ENCODE measurements around the gene SSH2.
"Not testable (repeated sequence)": the region's sequence is repeated elsewhere in the genome, so short reads cannot be mapped to it uniquely, and the experiment has no call there.

The SSH2 gene

GRCh38 chr17:29682054-29682453 is 248.0 kb downstream of the SSH2 start:
- in situ Hi-C loops (cut with MboI; ENCODE audit: low sequenced_read_pairs) = no loop called here

- in situ Hi-C loops (cut with MboI; ENCODE audit: low sequenced_read_pairs) = no loop called here
Measured at GRCh38 chr17:29677824-29678223, 252.2 kb downstream of the SSH2 start.

DNA sequence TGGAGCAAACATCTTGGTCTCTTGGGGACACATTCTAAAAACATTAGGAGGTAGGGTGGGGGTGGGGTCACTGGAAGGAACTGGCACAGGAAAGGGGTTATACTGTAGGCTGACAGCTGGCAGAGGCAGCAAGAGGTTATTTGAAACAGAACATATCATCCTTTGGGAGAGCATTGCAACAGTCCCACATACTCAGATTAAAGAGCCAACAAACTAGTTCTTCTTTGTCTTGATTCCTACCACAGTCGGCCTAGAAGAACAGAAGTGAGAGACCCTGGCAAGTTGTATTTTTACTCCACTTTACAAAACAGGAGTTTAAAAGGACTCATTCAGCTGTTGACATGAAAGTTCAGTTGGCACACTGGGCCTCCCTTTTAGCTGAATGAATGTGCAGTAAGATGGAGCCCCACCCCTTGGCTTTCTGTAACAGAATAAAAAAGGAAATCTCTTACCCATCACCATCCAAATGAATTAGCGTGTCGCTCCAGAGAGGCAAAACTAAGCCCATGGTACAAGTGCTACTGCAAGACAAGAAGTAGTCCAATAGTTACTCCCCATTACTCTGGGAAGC is 252.7 kb downstream of the SSH2 start:
- in situ Hi-C loops (cut with MboI; ENCODE audit: low sequenced_read_pairs) = no loop called here

DNA sequence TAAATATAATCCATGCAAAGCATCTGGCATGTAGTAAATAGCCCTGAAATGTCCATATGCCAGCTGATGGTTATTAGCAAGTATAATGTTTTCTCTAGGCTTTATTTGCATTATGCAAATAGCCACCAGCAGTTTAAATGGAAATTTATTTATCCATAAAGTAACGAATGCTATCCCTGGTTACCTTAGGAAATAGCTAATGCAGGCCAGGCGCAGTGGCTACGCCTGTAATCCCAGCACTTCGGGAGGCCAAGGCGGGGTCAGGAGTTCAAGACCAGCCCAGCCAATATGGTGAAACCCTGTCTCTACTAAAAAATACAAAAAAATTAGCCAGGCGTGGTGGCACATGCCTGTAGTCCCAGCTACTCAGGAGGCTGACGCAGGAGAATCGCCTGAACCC is 254.1 kb downstream of the SSH2 start:
- in situ Hi-C loops (cut with MboI; ENCODE audit: low sequenced_read_pairs) = not testable (repeated sequence)

DNA sequence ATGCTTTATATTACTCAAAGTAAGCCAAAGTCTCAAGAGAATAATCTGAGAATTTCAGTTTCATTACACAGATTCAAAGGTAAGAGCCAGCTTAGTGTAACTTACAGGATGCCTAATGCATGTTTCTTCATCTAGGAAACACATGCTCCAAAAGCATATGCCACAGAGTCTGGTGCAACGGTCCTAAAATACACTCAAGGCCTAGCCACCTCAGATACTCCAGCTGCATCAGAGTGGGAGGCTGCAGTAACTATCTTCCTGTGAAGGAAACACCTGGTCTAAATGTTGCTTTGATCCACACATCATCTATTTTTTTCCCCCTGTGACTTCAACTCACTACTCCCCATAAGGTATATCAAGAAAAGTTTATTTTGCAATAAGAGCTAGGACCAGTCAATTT is 255.7 kb downstream of the SSH2 start:
- in situ Hi-C loops (cut with MboI; ENCODE audit: low sequenced_read_pairs) = no loop called here

GRCh38 chr17:29671661-29672060 is 258.4 kb downstream of the SSH2 start:
- in situ Hi-C loops (cut with MboI; ENCODE audit: low sequenced_read_pairs) = no loop called here

DNA sequence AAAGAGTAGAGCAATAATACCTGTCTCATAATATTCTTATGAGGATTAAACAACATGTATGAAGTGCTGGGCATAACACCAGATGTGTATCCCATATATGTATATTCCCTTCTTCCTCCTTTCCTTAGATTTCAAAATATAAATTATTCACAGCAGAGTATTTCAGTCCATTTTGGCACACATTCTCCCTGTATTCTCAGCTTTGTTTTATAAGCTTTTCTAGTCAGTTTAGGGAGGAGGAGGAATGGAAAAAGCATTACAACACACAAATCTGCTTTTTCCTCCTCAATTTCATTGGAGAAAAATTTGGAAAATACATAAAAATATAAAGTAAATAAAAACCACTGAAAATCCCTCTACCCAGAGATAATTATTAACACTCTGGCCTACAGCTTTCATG is 260.8 kb downstream of the SSH2 start:
- in situ Hi-C loops (cut with MboI; ENCODE audit: low sequenced_read_pairs) = no loop called here

GRCh38 chr17:29667969-29668368 is 262.1 kb downstream of the SSH2 start:
- in situ Hi-C loops (cut with MboI; ENCODE audit: low sequenced_read_pairs) = no loop called here

- in situ Hi-C loops (cut with MboI; ENCODE audit: low sequenced_read_pairs) = no loop called here
Measured at GRCh38 chr17:29665481-29665810, 264.6 kb downstream of the SSH2 start.

DNA sequence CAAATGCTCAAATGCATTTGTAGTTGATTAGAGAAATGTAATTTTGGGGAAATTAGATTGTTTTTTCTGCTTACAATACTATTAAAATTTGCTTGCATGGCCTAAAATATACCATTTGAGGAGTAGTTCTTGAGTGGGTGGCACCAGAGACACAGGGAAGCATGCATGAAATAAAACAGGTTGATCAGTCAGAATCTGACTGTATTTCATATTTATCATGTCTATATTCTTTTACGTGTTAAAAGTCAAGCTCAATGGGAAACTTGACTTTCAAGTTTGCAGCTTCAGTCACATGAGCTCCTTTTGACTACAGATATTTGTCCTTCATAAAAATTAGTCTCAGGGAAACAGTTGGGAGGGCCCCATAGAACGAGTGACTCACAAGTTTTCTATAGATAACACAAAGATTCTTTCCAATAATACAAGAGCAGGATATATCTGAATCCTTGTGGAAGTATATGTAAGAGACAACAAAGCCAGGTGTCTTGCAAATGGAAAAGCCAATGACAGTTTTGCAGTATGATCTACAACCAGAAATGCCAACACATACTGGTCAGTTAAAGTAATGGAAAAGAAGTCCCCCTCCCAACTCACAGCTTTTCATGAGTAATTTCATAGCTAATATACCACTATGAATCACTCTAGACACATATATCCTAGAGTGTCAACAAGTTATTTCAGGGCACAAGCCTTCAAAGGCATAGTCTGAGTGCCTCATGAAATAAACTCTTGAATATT is 265.1 kb downstream of the SSH2 start:
- in situ Hi-C loops (cut with MboI; ENCODE audit: low sequenced_read_pairs) = no loop called here

DNA sequence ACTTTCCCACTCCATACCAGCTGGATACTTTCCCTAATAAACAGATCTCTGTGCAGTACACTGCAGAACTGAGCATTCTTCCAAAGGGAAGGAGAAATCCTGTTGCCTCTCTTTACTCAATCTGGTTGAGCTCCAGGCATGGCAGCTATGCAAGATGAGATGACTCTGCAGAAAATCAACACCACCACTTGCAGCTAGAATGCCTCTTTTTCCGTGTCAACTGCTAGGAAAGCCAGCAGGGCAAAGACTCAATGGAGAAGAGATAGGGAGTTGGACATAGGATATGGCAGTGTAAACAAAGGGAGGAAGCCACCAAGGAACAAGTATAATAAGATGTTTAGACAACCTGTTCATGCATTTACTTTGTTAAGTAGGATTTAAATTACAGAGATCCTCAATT is 266.9 kb downstream of the SSH2 start:
- in situ Hi-C loops (cut with MboI; ENCODE audit: low sequenced_read_pairs) = no loop called here

DNA sequence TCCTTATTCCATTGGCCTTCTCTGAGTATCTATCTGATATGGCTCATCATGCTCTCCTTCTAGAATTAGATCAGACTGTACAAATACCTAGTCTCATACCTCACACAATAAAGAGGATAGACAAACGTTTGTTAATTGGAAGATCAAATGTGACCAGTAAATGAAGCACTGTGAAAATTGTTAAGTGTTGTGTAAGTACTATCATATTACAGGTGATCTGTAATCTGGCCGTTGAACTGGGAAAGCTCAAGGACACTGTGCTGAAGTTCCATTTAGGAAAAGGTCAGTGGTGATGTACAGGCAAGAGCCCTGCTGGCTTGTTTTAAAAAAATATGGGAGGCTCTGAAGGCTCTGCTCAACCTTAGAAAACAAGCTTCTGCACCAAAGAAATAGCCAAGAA is 268.8 kb downstream of the SSH2 start:
- in situ Hi-C loops (cut with MboI; ENCODE audit: low sequenced_read_pairs) = no loop called here

DNA sequence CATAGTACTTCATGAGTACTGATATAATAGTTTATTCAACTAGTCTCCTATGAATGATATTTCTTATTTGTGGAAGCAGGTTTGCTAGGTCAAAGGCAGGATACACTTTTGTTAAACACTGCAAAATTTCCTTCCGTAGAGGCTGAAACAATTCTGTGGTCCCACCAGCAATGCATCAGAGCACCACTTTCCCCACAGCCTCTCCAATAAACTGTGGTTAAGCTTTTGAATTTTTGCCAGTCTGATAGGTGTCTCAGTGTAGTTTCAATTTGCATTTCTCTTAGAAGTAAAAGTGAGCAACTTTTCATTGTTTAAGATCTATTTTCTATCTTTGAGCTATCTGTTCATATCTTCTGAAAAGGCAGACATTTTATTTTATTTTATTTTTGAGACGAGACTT is 270.9 kb downstream of the SSH2 start:
- in situ Hi-C loops (cut with MboI; ENCODE audit: low sequenced_read_pairs) = no loop called here

DNA sequence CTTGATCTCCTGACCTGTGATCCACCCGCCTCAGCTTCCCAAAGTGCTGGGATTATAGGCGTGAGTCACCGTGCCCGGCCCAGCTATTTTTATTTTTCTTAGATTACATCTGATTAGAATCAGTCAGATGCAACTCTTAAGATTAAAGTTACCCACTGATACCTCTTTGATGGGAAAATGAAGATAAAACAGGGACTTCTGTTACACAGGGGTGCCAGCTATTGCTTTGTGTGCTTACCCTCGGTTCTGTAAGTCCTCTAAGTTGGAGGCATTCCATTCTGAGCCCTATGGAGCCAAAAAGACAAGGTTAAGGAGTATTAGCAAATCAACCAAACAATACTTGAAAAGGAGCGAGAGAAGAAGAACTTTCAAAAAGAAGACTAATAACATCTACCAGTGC is 274.7 kb downstream of the SSH2 start:
- in situ Hi-C loops (cut with MboI; ENCODE audit: low sequenced_read_pairs) = no loop called here

GRCh38 chr17:29653995-29654714 is 275.9 kb downstream of the SSH2 start:
- in situ Hi-C loops (cut with MboI; ENCODE audit: low sequenced_read_pairs) = no loop called here

- in situ Hi-C loops (cut with MboI; ENCODE audit: low sequenced_read_pairs) = no loop called here
Measured at GRCh38 chr17:29652976-29653375, 277.1 kb downstream of the SSH2 start.

- in situ Hi-C loops (cut with MboI; ENCODE audit: low sequenced_read_pairs) = not testable (repeated sequence)
Measured at GRCh38 chr17:29651913-29652312, 278.1 kb downstream of the SSH2 start.

DNA sequence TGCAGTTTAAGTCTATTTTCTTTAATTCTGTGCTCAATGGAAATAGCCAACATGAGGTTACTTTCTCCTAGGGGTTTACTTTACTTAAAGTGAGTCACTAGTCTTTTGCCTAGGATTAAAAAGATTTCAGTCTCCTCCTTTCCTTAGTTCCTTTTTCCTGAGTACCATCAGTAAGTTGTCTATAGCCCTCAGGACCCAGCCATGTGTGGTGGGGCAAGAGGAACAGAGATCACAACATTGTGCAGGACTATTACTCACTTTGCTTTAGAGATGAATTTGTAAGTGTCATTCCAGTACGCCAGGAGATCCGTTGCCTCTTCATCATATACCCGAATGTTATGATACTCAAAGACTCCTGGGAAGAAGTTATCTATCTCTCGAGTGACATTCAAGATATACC is 279.6 kb downstream of the SSH2 start:
- in situ Hi-C loops (cut with MboI; ENCODE audit: low sequenced_read_pairs) = no loop called here

DNA sequence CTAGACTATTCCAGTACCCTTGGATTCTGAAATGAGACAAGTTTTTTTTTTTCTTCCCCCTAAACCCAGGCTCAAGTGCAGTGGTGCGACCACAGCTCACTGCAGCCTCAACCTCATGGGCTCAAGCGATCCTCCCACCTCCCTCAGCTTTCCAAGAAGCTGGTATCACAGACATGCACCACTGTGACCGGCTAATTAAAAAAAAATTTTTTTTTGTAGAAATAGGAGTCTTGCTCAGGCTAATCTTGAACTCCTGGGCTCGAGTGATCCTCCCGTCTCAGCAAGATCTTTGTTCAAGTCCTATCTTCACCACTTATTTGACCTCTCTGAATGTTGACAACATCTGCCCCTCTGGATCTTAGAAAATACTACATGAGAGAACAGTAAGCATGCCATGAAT is 280.7 kb downstream of the SSH2 start:
- in situ Hi-C loops (cut with MboI; ENCODE audit: low sequenced_read_pairs) = loop anchor here (10.0 to 25.0 kb wide), 2 partner anchors 135 to 288 kb away; partner anchors contain the start of genes EFCAB5 and SSH2

DNA sequence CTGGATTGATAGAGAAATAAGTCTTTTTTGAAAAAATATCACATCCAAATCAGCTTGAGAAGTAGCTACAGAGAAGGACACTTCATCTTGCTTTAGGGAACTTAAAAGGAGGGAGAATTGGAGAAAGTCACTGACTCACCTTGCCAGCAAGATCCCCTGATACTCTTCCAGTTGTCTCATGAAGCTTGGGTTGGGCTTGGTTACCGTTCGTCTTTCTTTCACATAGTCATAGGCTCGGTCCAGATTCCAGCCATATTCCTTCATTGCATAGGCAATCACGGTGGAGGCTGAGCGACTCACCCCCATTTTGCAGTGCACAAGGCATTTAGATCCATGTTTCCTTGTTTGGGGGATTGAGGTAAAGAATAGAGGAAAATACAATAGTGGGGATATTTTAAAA is 282.0 kb downstream of the SSH2 start:
- in situ Hi-C loops (cut with MboI; ENCODE audit: low sequenced_read_pairs) = loop anchor here (10.0 to 25.0 kb wide), 2 partner anchors 137 to 289 kb away; partner anchors contain the start of genes EFCAB5 and SSH2

DNA sequence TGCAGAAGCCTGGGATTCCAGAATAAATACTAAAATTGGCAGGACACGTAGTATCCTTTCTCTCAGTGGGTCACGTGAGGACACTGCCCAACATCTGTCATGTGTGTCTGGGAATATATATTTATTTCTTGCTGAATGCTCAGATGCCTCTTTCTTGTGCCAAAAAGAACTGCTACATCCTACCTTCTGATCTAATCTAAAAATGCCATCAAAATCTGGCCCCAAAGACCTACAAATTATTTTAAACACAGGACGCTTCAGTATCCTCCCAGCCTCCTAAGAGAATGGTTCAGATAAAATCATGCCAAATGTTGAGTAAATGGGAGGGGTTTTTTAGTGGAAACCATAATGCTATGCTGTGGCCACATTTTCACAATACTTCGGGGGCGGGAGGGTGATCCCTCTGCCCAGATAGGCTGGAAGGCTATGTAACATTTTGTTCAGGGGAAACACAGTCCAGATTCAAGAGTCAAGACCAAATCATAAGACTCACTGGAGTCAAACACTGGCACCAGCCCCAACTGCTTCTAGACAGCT is 284.4 kb downstream of the SSH2 start:
- in situ Hi-C loops (cut with MboI; ENCODE audit: low sequenced_read_pairs) = loop anchor here (10.0 to 25.0 kb wide), 2 partner anchors 139 to 292 kb away; partner anchors contain the start of genes EFCAB5 and SSH2

- in situ Hi-C loops (cut with MboI; ENCODE audit: low sequenced_read_pairs) = loop anchor here (10.0 to 25.0 kb wide), 2 partner anchors 141 to 294 kb away; partner anchors contain the start of genes EFCAB5 and SSH2
Measured at GRCh38 chr17:29643817-29644160, 286.2 kb downstream of the SSH2 start.
